ENCODE data around the gene FBXW4.
A peak's percentile ranks its signal among the peaks of the same experiment; 100 is the strongest.

Gene FBXW4

GRCh38 chr10:101694674-101695403 lies at the start of gene FBXW4:
Gene FBXW4, minus strand, starts transcription at chr10:101695170. Its CDS starts 65 bp downstream, at chr10:101695105.
- DNase-seq: peak; percentile 43

DNA sequence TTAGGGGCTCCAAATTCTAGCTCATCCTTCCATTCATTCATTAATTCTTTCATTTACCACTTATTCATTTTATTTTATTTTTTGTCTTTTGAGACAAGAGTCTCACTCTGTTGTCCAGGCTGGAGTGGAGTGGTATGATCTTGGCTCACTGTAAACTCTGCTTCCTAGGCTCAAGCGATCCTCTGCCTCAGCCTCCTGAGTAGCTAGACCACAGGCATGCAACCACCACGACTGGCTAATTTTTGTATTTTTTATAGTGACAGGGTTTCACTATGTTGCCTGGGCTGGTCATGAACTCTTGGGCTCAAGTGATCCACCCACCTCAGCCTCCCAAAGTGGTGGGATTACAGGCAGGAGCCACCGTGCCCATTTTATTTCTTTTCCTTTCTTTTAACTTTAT lies 49.3 kb upstream of the FBXW4 start:
- DNase-seq: no peak

DNA sequence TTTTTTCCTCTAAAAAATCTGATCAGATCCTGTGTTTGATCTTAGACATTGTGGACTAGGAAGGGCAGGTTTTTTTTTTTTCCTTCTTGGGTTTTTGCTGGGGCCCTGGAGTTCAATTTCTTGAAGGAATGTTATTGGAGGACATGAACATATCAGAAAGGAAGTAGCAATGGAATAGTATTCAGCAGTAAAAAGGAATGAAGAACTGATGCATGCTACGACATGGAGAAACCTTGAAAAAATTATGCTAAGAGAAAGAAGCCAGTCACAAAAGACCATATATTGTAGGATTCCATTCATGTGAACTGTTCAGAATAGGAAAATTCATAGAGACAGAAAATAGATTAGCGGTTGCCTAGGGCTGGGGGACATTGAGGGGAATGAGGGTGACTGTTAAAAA lies 47.0 kb upstream of the FBXW4 start:
- no peak for DNase-seq

DNA sequence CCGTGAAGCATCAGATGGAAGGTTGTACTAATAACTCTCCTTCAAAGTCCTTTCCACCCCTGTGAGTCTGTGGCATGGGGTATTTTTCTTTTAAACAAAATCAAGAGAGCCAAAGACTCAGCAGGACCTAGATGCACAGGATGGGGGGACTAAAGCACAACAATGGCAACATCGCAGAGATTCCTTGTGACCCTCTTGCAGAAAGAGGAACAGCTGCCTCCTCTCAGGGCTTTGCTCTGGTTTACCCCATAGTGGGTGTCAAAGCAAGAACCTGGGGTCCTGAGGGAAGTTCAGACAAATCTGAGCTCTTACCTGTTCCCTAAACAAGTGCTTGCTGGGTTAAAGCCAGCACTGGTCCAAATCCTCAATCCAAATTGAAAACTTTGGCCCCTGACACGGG lies 41.7 kb upstream of the FBXW4 start:
- no peak for DNase-seq

DNA sequence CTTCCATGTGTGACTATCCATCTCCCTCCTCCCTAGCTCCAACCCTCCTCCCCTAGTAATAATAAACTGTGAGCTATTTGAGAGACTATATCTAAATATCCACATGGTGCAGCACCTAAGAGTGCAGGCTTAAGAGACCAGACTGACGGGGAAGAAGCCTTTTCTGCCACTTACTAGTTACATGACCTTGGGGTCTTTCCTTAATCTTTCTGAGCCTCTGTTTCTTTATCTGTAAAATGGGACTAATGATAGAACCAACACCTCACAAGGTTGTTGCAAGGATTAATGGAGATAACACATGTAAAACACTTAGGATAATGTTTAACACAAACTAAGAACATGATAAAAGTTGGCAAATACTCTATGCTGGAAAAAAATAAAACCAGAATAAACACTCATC lies 37.1 kb upstream of the FBXW4 start:
- DNase-seq: no peak

DNA sequence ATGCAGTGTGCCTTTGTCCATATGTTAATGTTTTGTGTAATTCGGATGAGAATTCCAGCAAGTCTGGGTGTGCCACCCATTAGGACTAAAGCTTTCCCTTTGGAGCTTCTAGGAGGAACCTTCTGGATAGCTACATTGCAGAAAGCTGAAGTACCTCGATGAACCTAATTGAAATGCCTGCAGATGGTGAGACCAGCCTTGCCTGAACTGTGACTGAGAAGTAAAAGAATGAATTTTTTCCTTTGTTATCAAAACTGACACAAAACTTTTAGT lies 31.1 kb upstream of the FBXW4 start:
- DNase-seq: no peak

GRCh38 chr10:101725296-101726114 lies 30.5 kb upstream of the FBXW4 start:
- DNase-seq: no peak

- DNase-seq: no peak
These were observed 29.5 kb upstream of the FBXW4 start for GRCh38 chr10:101724446-101724845.

- DNase-seq: no peak
These were observed 28.2 kb upstream of the FBXW4 start for GRCh38 chr10:101723176-101723575.

GRCh38 chr10:101721806-101722205 lies 26.8 kb upstream of the FBXW4 start:
- no peak for DNase-seq

- DNase-seq: no peak
These were observed 25.7 kb upstream of the FBXW4 start for GRCh38 chr10:101720606-101721230.

GRCh38 chr10:101718690-101719275 lies 23.8 kb upstream of the FBXW4 start:
- no peak for DNase-seq

DNA sequence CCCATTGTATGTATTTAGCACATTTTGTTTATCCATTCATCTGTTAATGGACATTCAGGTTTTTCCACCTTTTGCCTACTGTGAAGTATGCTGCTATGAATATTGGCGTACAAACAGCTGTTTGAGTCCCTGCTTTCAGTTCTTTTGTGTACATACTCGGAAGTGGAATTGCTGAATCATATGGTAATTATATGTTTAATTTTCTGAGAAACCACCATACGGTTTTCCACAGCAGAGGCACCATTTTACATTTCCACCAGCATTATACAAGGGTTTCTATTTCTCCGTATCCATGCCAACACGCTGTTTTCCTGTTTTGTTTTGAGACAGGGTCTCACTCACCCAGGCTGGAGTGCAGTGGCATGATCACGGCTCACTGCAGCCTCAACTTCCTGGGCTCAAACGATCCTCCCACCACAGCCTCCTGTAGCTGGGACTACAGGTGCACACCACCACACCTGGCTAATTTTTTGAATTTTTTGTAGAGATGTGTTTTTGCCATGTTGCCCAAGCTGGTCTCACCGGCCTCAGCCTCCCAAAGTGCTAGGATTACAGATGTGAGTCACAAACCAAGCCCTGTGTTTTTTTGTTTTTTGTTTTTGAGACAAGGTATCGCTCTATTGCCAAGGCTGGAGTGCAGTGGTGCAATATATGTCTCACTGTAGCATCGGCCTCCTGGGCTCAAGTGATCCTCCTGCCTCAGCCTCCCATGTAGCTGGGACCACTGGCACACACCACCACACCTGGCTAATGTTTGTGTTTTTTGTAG lies 22.1 kb upstream of the FBXW4 start:
- no peak for DNase-seq

GRCh38 chr10:101712997-101713396 lies 18.0 kb upstream of the FBXW4 start:
- DNase-seq: no peak

- DNase-seq: no peak
These were observed 15.8 kb upstream of the FBXW4 start for GRCh38 chr10:101710793-101711192.

DNA sequence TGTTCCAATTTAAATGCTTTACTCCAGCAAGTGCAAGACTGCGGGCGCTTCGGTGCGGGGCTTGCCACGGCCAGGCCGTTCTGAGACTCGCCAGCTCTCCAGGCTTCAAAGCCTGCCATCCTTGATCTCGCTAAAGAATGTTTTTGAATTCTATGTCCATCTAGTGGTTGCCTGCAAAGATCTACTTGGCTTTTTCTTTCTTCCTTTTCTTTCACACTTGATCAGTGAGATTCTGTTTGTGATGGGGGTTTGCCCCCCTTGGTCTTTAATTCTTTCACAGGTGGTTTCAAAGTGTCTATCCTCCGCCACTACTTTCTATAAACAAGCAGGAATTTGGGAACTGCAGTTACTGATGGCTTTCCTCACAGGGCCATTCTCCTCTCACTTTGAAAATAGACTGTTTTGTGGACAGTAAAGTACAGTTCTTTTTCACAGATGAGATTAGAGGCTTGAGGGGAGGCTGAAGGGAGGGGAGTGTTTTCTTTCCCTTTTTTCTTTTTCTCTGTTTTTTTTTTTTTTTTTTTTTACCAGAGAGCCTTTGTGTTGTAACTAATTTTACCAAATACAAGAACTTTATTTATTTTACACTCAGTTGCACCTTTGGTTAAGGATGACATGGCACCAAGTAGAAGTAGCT lies 15.2 kb upstream of the FBXW4 start:
- DNase-seq: no peak

DNA sequence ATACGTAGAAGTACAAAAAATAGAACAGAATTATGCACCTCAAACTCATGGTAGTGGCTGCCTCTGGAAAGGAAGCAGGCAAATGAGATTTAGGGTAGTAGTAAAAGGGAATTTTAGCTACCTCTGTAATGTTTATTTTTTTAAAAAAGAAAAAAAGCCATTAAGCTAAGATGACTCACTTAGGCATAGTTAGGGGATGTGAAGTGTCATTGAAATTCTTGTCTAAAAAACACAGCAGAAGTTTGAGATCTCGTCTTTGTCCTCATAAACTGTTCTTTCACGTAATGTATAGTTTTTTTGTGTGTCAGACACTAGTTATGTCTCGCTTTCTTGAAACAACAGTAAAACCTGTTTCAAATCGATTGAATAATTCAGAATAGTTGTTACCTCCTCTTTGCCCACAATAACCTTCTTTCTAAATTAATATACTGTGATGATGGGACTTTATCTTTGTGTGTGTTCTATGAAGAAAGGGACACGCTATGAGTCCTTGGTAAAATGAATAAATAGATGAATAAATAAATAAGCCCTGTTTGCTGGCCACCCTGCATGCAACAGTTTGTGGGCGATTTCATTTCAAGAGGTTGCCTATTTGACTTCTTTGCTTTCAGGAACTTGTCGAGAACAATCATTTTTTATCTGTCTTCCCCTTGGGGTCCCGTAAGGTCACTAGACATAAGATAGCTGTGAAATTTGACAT lies 14.5 kb upstream of the FBXW4 start:
- peak; percentile 26 for DNase-seq

DNA sequence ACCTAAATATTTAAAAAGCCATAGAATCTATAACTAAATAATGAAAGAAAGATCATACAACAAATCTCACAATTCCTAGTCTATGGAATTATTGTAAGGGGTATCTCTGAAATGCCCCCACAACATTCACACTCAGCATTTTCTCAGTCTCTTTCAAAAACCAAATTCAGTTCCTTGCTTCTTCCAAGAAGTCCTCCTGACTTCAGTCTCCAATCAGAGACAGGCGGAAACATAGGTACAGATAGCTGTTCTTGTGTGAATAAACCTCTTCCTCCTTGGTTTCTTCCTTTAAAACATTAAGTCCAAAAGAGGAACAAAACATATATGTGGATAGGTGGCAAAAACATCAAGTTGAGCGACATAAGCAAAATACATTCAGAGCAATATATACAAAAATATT lies 13.9 kb upstream of the FBXW4 start:
- DNase-seq: no peak

GRCh38 chr10:101708073-101708472 lies 13.1 kb upstream of the FBXW4 start:
- no peak for DNase-seq

GRCh38 chr10:101704331-101704730 lies 9.4 kb upstream of the FBXW4 start:
- no peak for DNase-seq

GRCh38 chr10:101696632-101697031 lies 1.7 kb upstream of the FBXW4 start:
- DNase-seq: no peak

DNA sequence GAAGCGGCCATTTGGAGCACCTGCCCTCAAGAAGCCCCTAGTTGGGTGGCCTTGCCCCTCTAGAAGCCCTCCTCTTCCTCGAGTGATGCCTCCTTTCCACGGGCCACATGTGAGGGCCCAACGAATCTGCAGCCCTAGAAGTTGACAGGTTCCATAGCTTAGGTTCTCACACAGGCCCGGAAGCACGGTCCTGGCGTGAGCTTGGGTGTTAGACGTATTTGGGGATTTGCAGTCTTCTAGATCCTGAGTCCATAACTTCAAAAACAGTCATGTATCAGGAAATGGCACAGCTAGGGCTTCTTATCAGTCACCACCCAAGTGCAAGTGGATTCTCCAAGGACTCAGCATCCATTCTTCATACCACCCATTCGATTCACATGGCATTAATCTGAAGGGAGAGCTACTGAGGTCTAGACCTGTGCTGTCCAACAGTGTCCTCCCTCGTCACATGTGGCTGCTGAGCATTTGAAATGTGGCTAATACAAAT lies 477 bp upstream of the FBXW4 start:
- peak; percentile 19 for DNase-seq
